Neuronal stem cell (in vitro differentiated cells): ENCODE measurements around the gene MPND.

Source experiments
- DNase-seq: peaks from one replicate; pipeline ENCODE4 v3.0.0-alpha.2; 2013; ENCODE audit warnings: low spot score
- H2AFZ ChIP-seq: one replicate; pipeline ENCODE4 v1.6.1; 2013; ENCODE audit warnings: mild to moderate bottlenecking, low read length, inconsistent platforms
- H2AK5ac ChIP-seq: 2 replicates; pipeline ENCODE4 v1.6.1; 2013; ENCODE audit warnings: low read depth, mild to moderate bottlenecking, inconsistent platforms, low read length, moderate library complexity, mixed read lengths
- H2BK120ac ChIP-seq: 2 replicates; pipeline ENCODE4 v1.6.1; 2013; ENCODE audit warnings: low read depth, mild to moderate bottlenecking, inconsistent platforms, low read length, moderate library complexity, mixed read lengths
- H2BK12ac ChIP-seq: one replicate; pipeline ENCODE4 v1.6.1; 2013; ENCODE audit warnings: low read length, inconsistent platforms
- H2BK15ac ChIP-seq: 2 replicates; pipeline ENCODE4 v1.6.1; 2013; ENCODE audit warnings: mild to moderate bottlenecking, low read length, inconsistent platforms, mixed read lengths
- H2BK5ac ChIP-seq: one replicate; pipeline ENCODE4 v1.6.1; 2013; ENCODE audit warnings: inconsistent platforms, mild to moderate bottlenecking, low read length, moderate library complexity
- H3K14ac ChIP-seq: one replicate; pipeline ENCODE4 v1.6.1; 2013; ENCODE audit warnings: low read length, inconsistent platforms
- H3K18ac ChIP-seq: 2 replicates; pipeline ENCODE4 v1.6.1; 2013; ENCODE audit warnings: low read length, inconsistent platforms
- H3K23ac ChIP-seq: 2 replicates; pipeline ENCODE4 v1.6.1; 2013; ENCODE audit warnings: low read depth, mild to moderate bottlenecking, mixed read lengths, low read length, inconsistent platforms; ENCODE audit not compliant: poor library complexity
- H3K27ac ChIP-seq: replicated peaks from 3 replicates; pipeline ENCODE4 v1.5.1; 2013; ENCODE audit warnings: low read length, inconsistent platforms
- H3K27me3 ChIP-seq, 3 experiments: 2 replicates each; pipeline ENCODE4 v1.6.1; 2013; ENCODE audit warnings: low read length in 3 of 3, mild to moderate bottlenecking in 2 of 3, inconsistent platforms in 1 of 3, low read depth in 1 of 3, mixed read lengths in 1 of 3, moderate library complexity in 1 of 3; ENCODE audit not compliant: control insufficient read depth in 3 of 3, insufficient read depth in 3 of 3
- H3K36me3 ChIP-seq, 2 donors: replicated peaks in 1 of 2; 2 replicates each; pipeline ENCODE4 v1.6.1; 2013; ENCODE audit warnings: low read length in 2 of 2; ENCODE audit not compliant: control insufficient read depth in 2 of 2, insufficient read depth in 2 of 2
- H3K4ac ChIP-seq: 2 replicates; pipeline ENCODE4 v1.6.1; 2013; ENCODE audit warnings: inconsistent platforms, mild to moderate bottlenecking, low read length, moderate library complexity
- H3K4me1 ChIP-seq, 2 donors: 1 replicate in 1 of 2; 2 replicates in 1 of 2; pipeline ENCODE4 v1.6.1; 2013; ENCODE audit warnings: low read length in 2 of 2, low read depth in 1 of 2; ENCODE audit not compliant: control insufficient read depth in 2 of 2, insufficient read depth in 1 of 2
- H3K4me2 ChIP-seq: one replicate; pipeline ENCODE4 v1.6.1; 2013; ENCODE audit warnings: mild to moderate bottlenecking, low read length, inconsistent platforms; ENCODE audit not compliant: insufficient read depth, poor library complexity, severe bottlenecking
- H3K4me3 ChIP-seq, 2 donors: 2 replicates each; pipeline ENCODE4 v1.5.1; 2013; ENCODE audit warnings: low read length in 2 of 2, mild to moderate bottlenecking in 2 of 2, inconsistent platforms in 1 of 2, moderate library complexity in 1 of 2
- H3K79me1 ChIP-seq: one replicate; pipeline ENCODE4 v1.6.1; 2013; ENCODE audit warnings: low read depth, mild to moderate bottlenecking, inconsistent platforms, low read length, moderate library complexity
- H3K9ac ChIP-seq: one replicate; pipeline ENCODE4 v1.6.1; 2013; ENCODE audit warnings: mild to moderate bottlenecking, low read depth, low read length, inconsistent platforms; ENCODE audit not compliant: poor library complexity
- H3K9me3 ChIP-seq, 2 donors: replicated peaks in 1 of 2; 2 replicates each; pipeline versions ENCODE3 to v1.6.1; 2013; ENCODE audit warnings: low read length in 2 of 2, mild to moderate bottlenecking in 2 of 2, inconsistent platforms in 1 of 2, low read depth in 1 of 2, mixed read lengths in 1 of 2, moderate library complexity in 1 of 2; ENCODE audit not compliant: control insufficient read depth in 2 of 2, insufficient read depth in 1 of 2
- H4K8ac ChIP-seq: one replicate; pipeline ENCODE4 v1.6.1; 2013; ENCODE audit warnings: low read depth, mild to moderate bottlenecking, inconsistent platforms, low read length, moderate library complexity
- H4K91ac ChIP-seq: one replicate; pipeline ENCODE4 v1.6.1; 2013; ENCODE audit warnings: low read length, low read depth, mild to moderate bottlenecking, inconsistent platforms; ENCODE audit not compliant: poor library complexity
- WGBS, 2 donors: extraction: QIAGEN DNeasy Blood & Tissue Kit; methylation state at CpG; one replicate each; pipeline ENCODE4 v1.1.7; 2013; ENCODE audit warnings: missing lambda C conversion rate in 2 of 2, mixed read lengths in 1 of 2; ENCODE audit not compliant: insufficient read length in 2 of 2, insufficient replicate concordance in 1 of 2; ENCODE audit errors: extremely low coverage in 2 of 2; 5-methylcytosine and 5-hydroxymethylcytosine counted together

Gene MPND

GRCh38 chr19:4318460-4318859 is 24.9 kb upstream of the MPND start:
- Histone ChIP-seq H2AK5ac (no peak overlapping the region), H3K18ac (no peak overlapping the region), H3K9me3 (peaks cover 6 to 10% of the 10 kb centered on the region in 2 donors), H3K27ac (no peak overlapping the region), H4K91ac (no peak overlapping the region), H3K9ac (no peak overlapping the region), H3K79me1 (no peaks in the 10 kb centered on the region), H4K8ac (peak overlapping the region; percentile 3), H3K4ac (no peak overlapping the region), H2AFZ (no peak overlapping the region), H2BK15ac (no peak overlapping the region), H3K14ac (no peak overlapping the region), H2BK5ac (no peak overlapping the region), H2BK120ac (no peak overlapping the region), H3K4me3 (no peak overlapping the region), H3K36me3 (peaks cover 22 to 42% of the 10 kb centered on the region in 2 donors), H3K4me1 (no peaks in the 10 kb centered on the region), H3K23ac (peak overlapping the region; percentile 31), H3K27me3 (no peaks in the 10 kb centered on the region), H2BK12ac (no peak overlapping the region), H3K4me2 (no peak overlapping the region)
- DNase-seq = no peak
- WGBS, 2 donors = no CpG with 5 or more reads among the region's 7 CpGs

GRCh38 chr19:4319067-4319718 is 24.2 kb upstream of the MPND start:
- H3K4me3 ChIP-seq = no peak overlapping the region
- no CpG with 5 or more reads among the region's 2 CpGs for WGBS, 2 donors
- H2AK5ac ChIP-seq = no peak overlapping the region
- H3K4me1 ChIP-seq = no peaks in the 10 kb centered on the region
- H3K9ac ChIP-seq = no peak overlapping the region
- H3K23ac ChIP-seq = peak overlapping the region; percentile 20
- no peak overlapping the region for H3K4me2 ChIP-seq
- no peak overlapping the region for H3K14ac ChIP-seq
- DNase-seq = no peak
- H2BK15ac ChIP-seq = no peak overlapping the region
- H4K8ac ChIP-seq = no peak overlapping the region
- no peak overlapping the region for H3K18ac ChIP-seq
- no peak overlapping the region for H4K91ac ChIP-seq
- no peak overlapping the region for H2BK5ac ChIP-seq
- no peak overlapping the region for H2BK120ac ChIP-seq
- H3K27me3 ChIP-seq = no peaks in the 10 kb centered on the region
- no peaks in the 10 kb centered on the region for H3K79me1 ChIP-seq
- no peak overlapping the region for H2BK12ac ChIP-seq
- no peak overlapping the region for H2AFZ ChIP-seq
- H3K4ac ChIP-seq = no peak overlapping the region
- H3K9me3 ChIP-seq = peaks cover 6 to 10% of the 10 kb centered on the region in 2 donors
- peaks cover 22 to 35% of the 10 kb centered on the region in 2 donors for H3K36me3 ChIP-seq
- no peak overlapping the region for H3K27ac ChIP-seq

- Histone ChIP-seq H3K4me3 (no peak overlapping the region), H3K4me2 (no peak overlapping the region), H2BK12ac (no peak overlapping the region), H3K4ac (no peak overlapping the region), H3K36me3 (peaks cover 19 to 29% of the 10 kb centered on the region in 2 donors), H3K9me3 (peaks cover 6 to 10% of the 10 kb centered on the region in 2 donors), H2AFZ (no peak overlapping the region), H3K9ac (no peak overlapping the region), H3K14ac (no peak overlapping the region), H3K27ac (no peak overlapping the region), H3K23ac (no peak overlapping the region), H4K8ac (no peak overlapping the region), H4K91ac (no peak overlapping the region), H2BK5ac (no peak overlapping the region), H2AK5ac (no peak overlapping the region), H3K18ac (no peak overlapping the region), H3K79me1 (peaks cover 2% of the 10 kb centered on the region), H2BK120ac (no peak overlapping the region), H3K27me3 (no peaks in the 10 kb centered on the region), H2BK15ac (no peak overlapping the region), H3K4me1 (no peaks in the 10 kb centered on the region)
- WGBS, 2 donors = no CpG with 5 or more reads among the region's 2 CpGs
- no peak for DNase-seq
Observed at GRCh38 chr19:4320419-4320818, 22.9 kb upstream of the MPND start.

- no CpG with 5 or more reads among the region's 37 CpGs for WGBS, 2 donors
- Histone ChIP-seq H3K27ac (no peak overlapping the region), H4K91ac (no peak overlapping the region), H3K23ac (peak overlapping the region; percentile 90), H2BK15ac (no peak overlapping the region), H3K18ac (peak overlapping the region; percentile 54), H3K27me3 (no peaks in the 10 kb centered on the region), H3K4ac (no peak overlapping the region), H3K4me3 (no peak overlapping the region), H3K4me2 (no peak overlapping the region), H3K9ac (peak overlapping the region; percentile 39), H3K14ac (peak overlapping the region; percentile 50), H4K8ac (peak overlapping the region; percentile 57), H3K36me3 (peaks cover 4 to 15% of the 10 kb centered on the region in 2 donors), H2AK5ac (no peak overlapping the region), H3K79me1 (peaks cover 2% of the 10 kb centered on the region), H2BK5ac (no peak overlapping the region), H2BK120ac (no peak overlapping the region), H3K9me3 (peaks cover 6 to 10% of the 10 kb centered on the region in 2 donors), H2AFZ (no peak overlapping the region), H3K4me1 (peaks cover 4 to 8% of the 10 kb centered on the region in 2 donors), H2BK12ac (peak overlapping the region; percentile 17)
- DNase-seq = no peak
Observed at GRCh38 chr19:4322942-4323665, 20.3 kb upstream of the MPND start.
